NCI-H446 (cell line): ENCODE measurements around the gene SHC4.

Source experiments
- DNase-seq, 2 experiments: peaks; one replicate each; lab custom pipeline; 2025; lab: John Stamatoyannopoulos, UW

Gene SHC4

GRCh38 chr15:48968066-48968465 lies 4.3 kb upstream of the SHC4 start:
- DNase-seq = no peak

- no peak for DNase-seq
These were observed 3.6 kb upstream of the SHC4 start for GRCh38 chr15:48967336-48967735.

- no peak for DNase-seq
These were observed 3.0 kb upstream of the SHC4 start for GRCh38 chr15:48966595-48967301.

- peak in 1 of 2 experiments; percentile 57 for DNase-seq
These were observed 2.3 kb upstream of the SHC4 start for GRCh38 chr15:48965972-48966371.

- DNase-seq = no peak
These were observed 1.2 kb upstream of the SHC4 start for GRCh38 chr15:48964898-48965297.

GRCh38 chr15:48962662-48963523 lies 826 bp downstream of the SHC4 start:
- DNase-seq = peak; percentile 12 to 69

GRCh38 chr15:48955967-48956366 lies 7.8 kb downstream of the SHC4 start:
- no peak for DNase-seq

GRCh38 chr15:48955370-48955769 lies 8.3 kb downstream of the SHC4 start:
- DNase-seq = no peak

- no peak for DNase-seq
These were observed 9.2 kb downstream of the SHC4 start for GRCh38 chr15:48954538-48954937.

GRCh38 chr15:48946840-48947187 lies 16.9 kb downstream of the SHC4 start:
- DNase-seq = no peak

- DNase-seq = no peak
These were observed 17.5 kb downstream of the SHC4 start for GRCh38 chr15:48946074-48946839.

GRCh38 chr15:48945386-48945785 lies 18.3 kb downstream of the SHC4 start:
- DNase-seq = no peak

- no peak for DNase-seq
These were observed 21.8 kb downstream of the SHC4 start for GRCh38 chr15:48941904-48942303.

GRCh38 chr15:48940508-48940907 lies 23.2 kb downstream of the SHC4 start:
- DNase-seq = no peak

- peak; percentile 63 to 94 for DNase-seq
These were observed 24.1 kb downstream of the SHC4 start for GRCh38 chr15:48939648-48940047.

- DNase-seq = no peak
These were observed 25.8 kb downstream of the SHC4 start for GRCh38 chr15:48937886-48938285.

GRCh38 chr15:48936666-48937065 lies 27.1 kb downstream of the SHC4 start:
- no peak for DNase-seq

GRCh38 chr15:48935236-48935635 lies 28.5 kb downstream of the SHC4 start:
- DNase-seq = no peak

GRCh38 chr15:48930735-48931134 lies 33.0 kb downstream of the SHC4 start:
- no peak for DNase-seq

- DNase-seq = no peak
These were observed 34.1 kb downstream of the SHC4 start for GRCh38 chr15:48929661-48930060.

- no peak for DNase-seq
These were observed 34.7 kb downstream of the SHC4 start for GRCh38 chr15:48928877-48929538.

GRCh38 chr15:48925714-48926223 lies 38.0 kb downstream of the SHC4 start:
- peak; percentile 13 to 53 for DNase-seq
